Measurements from ENCODE around the gene KHDC1. TPM values are rescaled to one million over a fixed set of nuclear protein-coding genes. Genes with fewer than 3 reads are reported as not detected.

KHDC1 gene
- total RNA-seq, 1 experiment from 2014 or later, result 9.6 TPM

DNA sequence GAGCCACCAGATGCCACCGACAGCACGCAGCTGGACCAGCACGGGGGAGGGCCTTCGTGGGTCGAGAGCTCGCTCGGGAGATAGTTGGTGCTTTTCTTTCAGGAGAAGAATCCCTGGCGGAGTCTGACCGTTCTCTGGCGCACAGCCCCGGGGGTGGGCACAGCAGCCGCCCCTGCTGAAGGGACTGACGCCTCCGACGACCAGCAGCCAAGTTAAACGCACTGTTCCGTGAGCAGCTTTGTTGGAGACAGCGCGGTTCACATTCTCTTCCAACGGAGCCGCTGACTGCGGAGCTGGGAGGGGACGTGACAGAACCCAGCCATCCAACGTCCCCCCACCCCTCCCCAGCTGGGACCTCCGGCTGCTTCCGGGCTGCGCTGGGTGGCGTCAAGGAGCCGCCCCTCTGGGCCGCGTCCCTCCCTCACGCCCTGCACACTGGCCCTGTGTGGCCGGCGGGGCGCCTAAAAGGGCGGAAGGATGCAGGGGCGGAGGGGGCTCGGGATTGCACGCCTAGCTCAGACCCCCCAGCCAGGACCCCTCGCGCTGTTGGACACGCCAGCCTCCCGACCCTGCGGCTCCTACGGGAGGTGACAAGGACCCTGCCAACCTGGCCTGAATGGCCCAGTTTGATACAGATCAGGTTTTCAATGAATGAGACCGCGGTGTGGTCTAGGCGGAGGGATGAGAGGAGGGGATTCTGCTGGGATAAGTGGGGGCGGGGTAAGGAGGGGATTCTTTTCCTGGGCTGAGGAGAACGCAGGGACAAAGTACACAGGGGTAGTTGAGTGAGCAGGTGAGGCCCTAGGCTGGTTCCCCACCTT is 36.4 kb upstream of the KHDC1 start:
- ChIA-PET POLR2A (interaction anchor here (0.6 kb wide), 1 partner anchor 585 kb away, joined by 3 read pairs; no protein-coding TSS in a partner anchor), CTCF (no interaction called here)
- Histone ChIP-seq H3K27ac (ENCODE audit: low read length) (no peak overlapping the region), H3K4me3 (ENCODE audit: low read depth in 2 of 2, low read length in 2 of 2) (no peak overlapping the region), H3K36me3 (ENCODE audit: control insufficient read depth, insufficient read depth, low read length) (peaks cover 3% of the 10 kb centered on the region; the same call in 1 of the 2 replicates), H3K4me1 (ENCODE audit: control insufficient read depth, insufficient read depth, low read length) (no peaks in the 10 kb centered on the region), H3K27me3 (ENCODE audit: control insufficient read depth, insufficient read depth, low read length) (no peaks in the 10 kb centered on the region), H3K9me3 (ENCODE audit: control insufficient read depth, insufficient read depth, low read depth, low read length) (no peaks in the 10 kb centered on the region)
- no peak for TF ChIP-seq POLR2AphosphoS5 (IDR thresholded peaks at IDR 0.05; ENCODE audit: low read depth, low read length)
- no peak for TF ChIP-seq SIN3A (IDR thresholded peaks at IDR 0.05; ENCODE audit: borderline replicate concordance, insufficient read depth, low read depth, low read length)
- TF ChIP-seq, protein P1, sequence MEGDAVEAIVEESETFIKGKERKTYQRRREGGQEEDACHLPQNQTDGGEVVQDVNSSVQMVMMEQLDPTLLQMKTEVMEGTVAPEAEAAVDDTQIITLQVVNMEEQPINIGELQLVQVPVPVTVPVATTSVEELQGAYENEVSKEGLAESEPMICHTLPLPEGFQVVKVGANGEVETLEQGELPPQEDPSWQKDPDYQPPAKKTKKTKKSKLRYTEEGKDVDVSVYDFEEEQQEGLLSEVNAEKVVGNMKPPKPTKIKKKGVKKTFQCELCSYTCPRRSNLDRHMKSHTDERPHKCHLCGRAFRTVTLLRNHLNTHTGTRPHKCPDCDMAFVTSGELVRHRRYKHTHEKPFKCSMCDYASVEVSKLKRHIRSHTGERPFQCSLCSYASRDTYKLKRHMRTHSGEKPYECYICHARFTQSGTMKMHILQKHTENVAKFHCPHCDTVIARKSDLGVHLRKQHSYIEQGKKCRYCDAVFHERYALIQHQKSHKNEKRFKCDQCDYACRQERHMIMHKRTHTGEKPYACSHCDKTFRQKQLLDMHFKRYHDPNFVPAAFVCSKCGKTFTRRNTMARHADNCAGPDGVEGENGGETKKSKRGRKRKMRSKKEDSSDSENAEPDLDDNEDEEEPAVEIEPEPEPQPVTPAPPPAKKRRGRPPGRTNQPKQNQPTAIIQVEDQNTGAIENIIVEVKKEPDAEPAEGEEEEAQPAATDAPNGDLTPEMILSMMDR (IDR thresholded peaks at IDR 0.05), result no peak
- no peak for TF ChIP-seq TCF7L2 (IDR thresholded peaks at IDR 0.05; ENCODE audit: low read depth, low read length)
- TF ChIP-seq, protein P2, sequence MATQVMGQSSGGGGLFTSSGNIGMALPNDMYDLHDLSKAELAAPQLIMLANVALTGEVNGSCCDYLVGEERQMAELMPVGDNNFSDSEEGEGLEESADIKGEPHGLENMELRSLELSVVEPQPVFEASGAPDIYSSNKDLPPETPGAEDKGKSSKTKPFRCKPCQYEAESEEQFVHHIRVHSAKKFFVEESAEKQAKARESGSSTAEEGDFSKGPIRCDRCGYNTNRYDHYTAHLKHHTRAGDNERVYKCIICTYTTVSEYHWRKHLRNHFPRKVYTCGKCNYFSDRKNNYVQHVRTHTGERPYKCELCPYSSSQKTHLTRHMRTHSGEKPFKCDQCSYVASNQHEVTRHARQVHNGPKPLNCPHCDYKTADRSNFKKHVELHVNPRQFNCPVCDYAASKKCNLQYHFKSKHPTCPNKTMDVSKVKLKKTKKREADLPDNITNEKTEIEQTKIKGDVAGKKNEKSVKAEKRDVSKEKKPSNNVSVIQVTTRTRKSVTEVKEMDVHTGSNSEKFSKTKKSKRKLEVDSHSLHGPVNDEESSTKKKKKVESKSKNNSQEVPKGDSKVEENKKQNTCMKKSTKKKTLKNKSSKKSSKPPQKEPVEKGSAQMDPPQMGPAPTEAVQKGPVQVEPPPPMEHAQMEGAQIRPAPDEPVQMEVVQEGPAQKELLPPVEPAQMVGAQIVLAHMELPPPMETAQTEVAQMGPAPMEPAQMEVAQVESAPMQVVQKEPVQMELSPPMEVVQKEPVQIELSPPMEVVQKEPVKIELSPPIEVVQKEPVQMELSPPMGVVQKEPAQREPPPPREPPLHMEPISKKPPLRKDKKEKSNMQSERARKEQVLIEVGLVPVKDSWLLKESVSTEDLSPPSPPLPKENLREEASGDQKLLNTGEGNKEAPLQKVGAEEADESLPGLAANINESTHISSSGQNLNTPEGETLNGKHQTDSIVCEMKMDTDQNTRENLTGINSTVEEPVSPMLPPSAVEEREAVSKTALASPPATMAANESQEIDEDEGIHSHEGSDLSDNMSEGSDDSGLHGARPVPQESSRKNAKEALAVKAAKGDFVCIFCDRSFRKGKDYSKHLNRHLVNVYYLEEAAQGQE (IDR thresholded peaks at IDR 0.05; ENCODE audit: insufficient read depth in 1 of 2, low read depth in 2 of 2, low read length in 1 of 2), result no peak
- ATAC-seq, result no peak
- DNase-seq (ENCODE audit: low read depth, low spot score), result no peak
- intact Hi-C loops (cut with micrococcal nuclease; ENCODE audit: unreplicated experiment), result no loop called here
- in situ Hi-C loops (cut with HindIII; ENCODE audit: low pct_unique_long_range_greater_than_20kb, low sequenced_read_pairs), result no loop called here
- no TSS peak for BruUV-seq (replicated peaks)

- CTCF ChIA-PET, result interaction anchor here (1.4 kb wide), 1 partner anchor 16 kb away, joined by 4 read pairs; no protein-coding TSS in a partner anchor
- Histone ChIP-seq H3K4me3 (ENCODE audit: low read depth in 2 of 2, low read length in 2 of 2) (no peak overlapping the region), H3K27ac (ENCODE audit: low read length) (no peak overlapping the region), H3K4me1 (ENCODE audit: control insufficient read depth, insufficient read depth, low read length) (no peaks in the 10 kb centered on the region), H3K27me3 (ENCODE audit: control insufficient read depth, insufficient read depth, low read length) (no peaks in the 10 kb centered on the region), H3K36me3 (ENCODE audit: control insufficient read depth, insufficient read depth, low read length) (no peaks in the 10 kb centered on the region), H3K9me3 (ENCODE audit: control insufficient read depth, insufficient read depth, low read depth, low read length) (no peaks in the 10 kb centered on the region)
- ATAC-seq (no peak), DNase-seq (ENCODE audit: low read depth, low spot score) (no peak)
- POLR2A ChIA-PET, result no interaction called here
- no TSS peak for BruUV-seq (replicated peaks)
- TF ChIP-seq TCF7L2 (IDR thresholded peaks at IDR 0.05; ENCODE audit: low read depth, low read length) (no peak), SIN3A (IDR thresholded peaks at IDR 0.05; ENCODE audit: borderline replicate concordance, insufficient read depth, low read depth, low read length) (no peak), POLR2AphosphoS5 (IDR thresholded peaks at IDR 0.05; ENCODE audit: low read depth, low read length) (no peak)
- TF ChIP-seq, protein P1 (IDR thresholded peaks at IDR 0.05), result no peak
- TF ChIP-seq, protein P2 (IDR thresholded peaks at IDR 0.05; ENCODE audit: insufficient read depth in 1 of 2, low read depth in 2 of 2, low read length in 1 of 2), result no peak
- in situ Hi-C loops (cut with HindIII; ENCODE audit: low pct_unique_long_range_greater_than_20kb, low sequenced_read_pairs), result no loop called here
- intact Hi-C loops (cut with micrococcal nuclease; ENCODE audit: unreplicated experiment), result no loop called here
These were observed 30.3 kb upstream of the KHDC1 start for GRCh38 chr6:73293331-73293730.

Data from Panc1 (cell line).